D721Med (cell line): Measurements from ENCODE around the gene RASAL2.
A peak's percentile ranks its signal among the peaks of the same experiment; 100 is the strongest.

ENCODE experiments used
- DNase-seq: peaks from one replicate; pipeline ENCODE4 v3.0.0; 2011; ENCODE audit warnings: low spot score; ENCODE audit not compliant: insufficient read length
- FAIRE-seq: peaks from 2 replicates; lab custom pipeline; 2011; peaks lifted over from hg19 to GRCh38; lab: Jason Lieb, UNC
- CTCF ChIP-seq: IDR thresholded peaks from 2 replicates; pipeline ENCODE4 v1.5.1; 2012; ENCODE audit warnings: mild to moderate bottlenecking, control low read depth; ENCODE audit not compliant: insufficient read depth; ENCODE audit errors: missing control alignments

The RASAL2 gene

GRCh38 chr1:178051071-178051470, 42.8 kb upstream of the RASAL2 start:
- DNase-seq (no peak), FAIRE-seq (no peak)
- no peak for TF ChIP-seq CTCF

DNA sequence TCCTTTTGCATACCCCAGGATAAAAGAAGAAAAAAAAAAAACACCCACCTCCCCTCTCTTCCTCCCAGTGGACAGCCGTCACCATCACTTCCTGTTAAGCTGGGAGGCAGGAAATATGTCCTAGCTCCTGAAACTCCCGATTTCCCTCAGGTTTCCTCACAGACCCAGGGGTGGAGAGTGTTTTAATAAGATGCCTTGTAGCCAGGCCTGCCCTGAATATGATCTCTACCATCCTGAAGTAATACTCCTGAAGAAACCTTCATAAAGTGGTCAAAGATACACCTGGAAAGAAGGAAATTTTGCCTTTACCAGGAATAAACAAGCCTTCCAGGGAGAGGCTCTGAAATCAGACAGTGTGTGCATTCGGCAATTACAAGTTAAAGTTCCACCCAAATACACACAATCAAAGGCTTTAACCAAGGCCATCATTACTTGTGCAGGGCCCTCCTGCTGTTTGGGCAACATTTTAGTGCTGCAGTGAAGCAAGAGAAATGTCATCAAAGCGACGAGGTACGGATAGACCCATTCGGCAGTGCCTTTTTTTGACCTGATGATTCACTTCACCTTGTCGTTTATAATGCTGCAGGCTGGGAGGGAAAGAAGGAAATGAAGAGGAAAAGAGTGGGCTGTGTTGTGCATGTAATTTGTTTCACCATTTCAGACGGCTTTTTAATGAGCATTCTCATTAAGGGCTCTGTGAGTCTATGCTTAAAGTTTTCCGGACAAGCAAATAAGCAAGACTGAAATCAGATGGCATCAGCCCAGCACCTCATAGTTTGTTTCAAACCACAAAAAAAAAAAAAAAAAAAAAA, 41.0 kb upstream of the RASAL2 start:
- FAIRE-seq (no peak), DNase-seq (no peak)
- no peak for TF ChIP-seq CTCF

GRCh38 chr1:178055093-178055492, 38.8 kb upstream of the RASAL2 start:
- DNase-seq (no peak), FAIRE-seq (no peak)
- peak; percentile 84 for TF ChIP-seq CTCF

DNA sequence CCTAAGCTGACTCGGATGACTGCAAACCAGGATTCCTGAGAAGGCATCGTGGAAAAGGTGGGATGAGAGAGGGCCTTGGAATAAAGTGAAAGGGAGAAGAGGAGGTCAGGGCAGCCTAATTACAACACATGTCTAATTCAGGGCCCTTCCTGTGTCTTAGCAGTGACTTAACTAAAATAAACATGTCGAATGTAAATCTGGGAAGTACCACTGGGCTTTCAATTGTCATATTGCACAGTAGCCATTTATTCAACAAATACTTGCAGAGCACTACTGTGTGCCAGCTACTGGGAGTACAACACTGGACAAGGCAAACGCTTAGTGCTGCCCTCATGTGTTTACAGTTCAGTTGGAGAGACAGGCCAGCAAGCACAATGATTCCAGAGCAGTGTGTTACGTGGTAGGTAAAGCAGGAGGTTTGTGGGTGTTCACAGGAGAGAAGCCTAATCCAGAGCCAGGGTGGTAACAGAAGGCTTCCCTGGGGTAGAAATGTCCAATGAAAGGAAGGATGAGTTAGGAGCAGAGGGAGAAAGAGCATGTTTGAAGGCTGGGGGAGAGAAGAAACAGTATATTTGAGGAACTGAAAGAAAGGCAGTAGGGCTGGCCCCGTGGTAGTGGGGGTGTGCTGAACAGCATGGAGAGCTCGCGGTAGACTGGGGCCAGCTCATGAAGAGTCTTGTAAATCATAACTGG, 38.0 kb upstream of the RASAL2 start:
- DNase-seq (no peak), FAIRE-seq (no peak)
- peak; percentile 7 for TF ChIP-seq CTCF

GRCh38 chr1:178057141-178057765, 36.7 kb upstream of the RASAL2 start:
- DNase-seq: no peak

GRCh38 chr1:178057912-178058534, 35.9 kb upstream of the RASAL2 start:
- no peak for FAIRE-seq
- no peak for TF ChIP-seq CTCF
- no peak for DNase-seq

More at GRCh38 chr1:178057141-178057765, 36.7 kb upstream of the RASAL2 start:
- no peak for FAIRE-seq
- no peak for TF ChIP-seq CTCF
